ENCODE results near the gene FYN.

DNA sequence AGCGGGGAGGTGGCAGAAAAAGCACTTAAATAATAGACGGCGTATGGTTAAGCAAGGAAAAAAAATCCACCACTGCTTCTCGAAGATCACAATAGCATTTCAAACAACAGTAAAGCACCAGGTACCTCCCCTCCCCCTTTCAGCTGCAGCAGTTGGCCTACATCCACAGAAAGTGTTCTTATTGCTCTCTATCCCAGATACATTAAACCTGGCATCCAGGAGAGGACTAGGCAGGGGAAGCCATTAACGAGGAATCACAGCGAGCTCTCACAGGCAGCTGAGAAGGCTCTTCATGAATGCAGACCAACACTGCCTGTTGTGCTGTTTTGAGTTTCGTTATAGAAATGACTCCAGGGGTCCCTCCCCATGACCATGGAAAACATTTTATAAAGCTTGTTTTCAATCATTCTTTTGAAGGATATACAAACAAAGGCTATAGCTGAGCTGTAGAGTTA, 11.8 kb downstream of the FYN start:
- TF ChIP-seq POLR2A (IDR thresholded peaks at IDR 0.05; ENCODE audit: low read depth, low read length) (no peak), TAF1 (IDR thresholded peaks at IDR 0.05; ENCODE audit: low read depth, low read length) (no peak), SPI1 (IDR thresholded peaks at IDR 0.05; ENCODE audit: low read depth, low read length) (no peak)

All from GM12891 (cell line).